Fibroblast of villous mesenchyme (primary cell): Measurements from ENCODE around the gene OR4S1. TPM values are rescaled to one million over a fixed set of nuclear protein-coding genes. Genes with fewer than 3 reads are reported as not detected.
"Not testable (repeated sequence)": the region's sequence is repeated elsewhere in the genome, so short reads cannot be mapped to it uniquely, and the experiment has no call there.

Source experiments
- DNase-seq: peaks from one replicate; pipeline ENCODE4 v3.0.0-alpha.2; 2010; ENCODE audit warnings: low read depth
- H3K4me3 ChIP-seq: 2 replicates; pipeline ENCODE4 v1.5.1; 2011; ENCODE audit warnings: low read depth, mild to moderate bottlenecking, low read length
- CTCF ChIP-seq: IDR thresholded peaks from 2 replicates; pipeline ENCODE4 v1.5.1; 2012; ENCODE audit warnings: low read depth, mild to moderate bottlenecking, low read length; ENCODE audit not compliant: insufficient read depth
- total RNA-seq: library from RNA; depleted of rRNA; stranded (reverse); fragments of >200 nt; gene quantifications from 2 replicates; pipeline ENCODE4 v1.2.3, GENCODE V29; 2012

The OR4S1 gene
- total RNA-seq, result not detected in 2 replicates

- no peak for DNase-seq
- no peak for TF ChIP-seq CTCF
- no peak within 1 kb of the TSS for H3K4me3 ChIP-seq
Measured at GRCh38 chr11:48305923-48306322, at the start of gene OR4S1. Gene OR4S1 (plus strand): TSS chr11:48306223. CDS start chr11:48306223, 0 bp downstream.

GRCh38 chr11:48261600-48261999 lies 44.4 kb upstream of the OR4S1 start:
- H3K4me3 ChIP-seq, result no peak overlapping the region
- TF ChIP-seq CTCF, result no peak
- DNase-seq, result no peak

- TF ChIP-seq CTCF, result no peak
- no peak for DNase-seq
- H3K4me3 ChIP-seq, result no peak within 1 kb of the TSS
Measured at GRCh38 chr11:48263423-48263911, 42.6 kb upstream of the OR4S1 start, which contains the start of gene OR4X1. Gene OR4X1 (plus strand): TSS chr11:48263861. CDS start chr11:48263861, 0 bp downstream.

GRCh38 chr11:48270621-48271020 lies 35.4 kb upstream of the OR4S1 start:
- no peak for DNase-seq
- no peak overlapping the region for H3K4me3 ChIP-seq
- TF ChIP-seq CTCF, result no peak

GRCh38 chr11:48272606-48273005 lies 33.4 kb upstream of the OR4S1 start:
- DNase-seq, result no peak
- no peak overlapping the region for H3K4me3 ChIP-seq
- no peak for TF ChIP-seq CTCF

GRCh38 chr11:48307760-48308386 lies 1.9 kb downstream of the OR4S1 start:
- TF ChIP-seq CTCF, result peak; percentile 81
- no peak overlapping the region for H3K4me3 ChIP-seq
- peak; percentile 34 for DNase-seq

GRCh38 chr11:48313590-48313989 lies 7.6 kb downstream of the OR4S1 start:
- not testable (repeated sequence) for H3K4me3 ChIP-seq

GRCh38 chr11:48319813-48320212 lies 13.8 kb downstream of the OR4S1 start:
- H3K4me3 ChIP-seq, DNase-seq: not testable (repeated sequence)

More at GRCh38 chr11:48313590-48313989, 7.6 kb downstream of the OR4S1 start:
- DNase-seq, result not testable (repeated sequence)

- not testable (repeated sequence) for DNase-seq, H3K4me3 ChIP-seq
Measured at GRCh38 chr11:48324620-48325019, 18.6 kb downstream of the OR4S1 start, which contains the start of gene OR4C3. Gene OR4C3 (plus strand): TSS chr11:48324920. CDS start chr11:48325022, 102 bp downstream.
